Spleen (tissue), 7 donors: Measurements from ENCODE around the gene SMARCE1.

Source experiments
- POLR2A ChIP-seq, 3 donors: fragments of 450-650 bp; IDR thresholded peaks; one replicate each; pipeline ENCODE4 v1.5.1; 2017; ENCODE audit warnings: antibody characterized with exemption in 3 of 3, mild to moderate bottlenecking in 1 of 3
- POLR2AphosphoS5 ChIP-seq, 3 donors: sonication (generic); formaldehyde crosslinking; IDR thresholded peaks; one replicate each; pipeline ENCODE4 v1.5.1; 2017; ENCODE audit warnings: antibody characterized with exemption in 3 of 3
- TF ChIP-seq, protein P1 (sequence below), 11 experiments: fragments of 200-600 bp in 7 of 11; fragments of 450-650 bp in 4 of 11; sonication (generic) in 4 of 11; IDR thresholded peaks in 8 of 11; conservative IDR thresholded peaks in 3 of 11; 1 replicate in 7 of 11; 2 replicates in 4 of 11; pipeline versions ENCODE4 v1.4.0 to v1.8.0; 2016 to 2021; ENCODE audit warnings: antibody characterized with exemption in 11 of 11, inconsistent platforms in 4 of 11, mild to moderate bottlenecking in 1 of 11
- donor health status: DM: no; HTN: no; CAD: no; lungs with moderate emphysema.
- donor health status: DM: no; HTN: no; CAD: no.
- donor health status: DM: no; HTN: no; CAD: no.

DNA sequence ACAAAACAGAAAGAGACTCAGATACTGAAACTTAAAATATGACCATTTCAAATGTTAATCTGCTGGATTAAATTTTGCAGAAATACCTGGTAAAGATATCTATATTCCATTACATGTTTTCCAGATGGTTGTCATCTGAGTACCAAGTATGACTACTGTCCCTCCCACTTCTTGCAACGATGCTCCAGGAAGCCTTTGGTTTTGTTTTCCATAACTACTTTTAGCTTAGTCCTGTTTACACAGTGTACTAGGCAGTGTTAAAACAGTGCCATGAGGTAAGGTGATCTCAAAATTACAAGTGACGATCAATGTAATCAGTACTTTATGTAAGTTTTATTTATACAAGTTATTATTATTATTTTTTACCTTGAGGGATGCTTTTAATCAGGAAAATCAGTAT, 17.8 kb downstream of the SMARCE1 start:
- TF ChIP-seq, protein P1, sequence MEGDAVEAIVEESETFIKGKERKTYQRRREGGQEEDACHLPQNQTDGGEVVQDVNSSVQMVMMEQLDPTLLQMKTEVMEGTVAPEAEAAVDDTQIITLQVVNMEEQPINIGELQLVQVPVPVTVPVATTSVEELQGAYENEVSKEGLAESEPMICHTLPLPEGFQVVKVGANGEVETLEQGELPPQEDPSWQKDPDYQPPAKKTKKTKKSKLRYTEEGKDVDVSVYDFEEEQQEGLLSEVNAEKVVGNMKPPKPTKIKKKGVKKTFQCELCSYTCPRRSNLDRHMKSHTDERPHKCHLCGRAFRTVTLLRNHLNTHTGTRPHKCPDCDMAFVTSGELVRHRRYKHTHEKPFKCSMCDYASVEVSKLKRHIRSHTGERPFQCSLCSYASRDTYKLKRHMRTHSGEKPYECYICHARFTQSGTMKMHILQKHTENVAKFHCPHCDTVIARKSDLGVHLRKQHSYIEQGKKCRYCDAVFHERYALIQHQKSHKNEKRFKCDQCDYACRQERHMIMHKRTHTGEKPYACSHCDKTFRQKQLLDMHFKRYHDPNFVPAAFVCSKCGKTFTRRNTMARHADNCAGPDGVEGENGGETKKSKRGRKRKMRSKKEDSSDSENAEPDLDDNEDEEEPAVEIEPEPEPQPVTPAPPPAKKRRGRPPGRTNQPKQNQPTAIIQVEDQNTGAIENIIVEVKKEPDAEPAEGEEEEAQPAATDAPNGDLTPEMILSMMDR (IDR thresholded peaks at IDR 0.05 in 8 of 11, conservative IDR thresholded peaks at IDR 0.05 in 3 of 11) = no peak
- TF ChIP-seq POLR2A (IDR thresholded peaks at IDR 0.05) = no peak
- no peak for TF ChIP-seq POLR2AphosphoS5 (IDR thresholded peaks at IDR 0.05)
